Measurements from ENCODE around the gene TWF2. TPM values are rescaled to one million over a fixed set of nuclear protein-coding genes. Genes with fewer than 3 reads are reported as not detected.
A peak's percentile ranks its signal among the peaks of the same experiment; 100 is the strongest.

The TWF2 gene
- total RNA-seq, 1 experiment from 2014 or later: 102 TPM

- Histone ChIP-seq H3K9me3 (ENCODE audit: insufficient read depth, low read depth) (no peaks in the 10 kb centered on the region), H3K27me3 (ENCODE audit: insufficient read depth, low read depth) (no peaks in the 10 kb centered on the region), H4K20me1 (ENCODE audit: insufficient read depth) (no peaks in the 10 kb centered on the region), H3K36me3 (ENCODE audit: low read depth) (peaks cover 11% of the 10 kb centered on the region; the same call in 1 of the 2 replicates), H3F3A (ENCODE audit: insufficient read depth, low read depth) (peaks cover 43% of the 10 kb centered on the region), H3K4me2 (peak overlapping the region; percentile 69), H3K4me3 (peak overlapping the region; percentile 43; the same call in 1 of the 2 replicates), H3K79me2 (ENCODE audit: low read depth) (no peaks in the 10 kb centered on the region; the same call in 1 of the 2 replicates), H3K9me2 (ENCODE audit: insufficient read depth) (no peaks in the 10 kb centered on the region), H3K27ac (peak overlapping the region; percentile 97), H3K4me1 (replicated peaks; ENCODE audit: insufficient read depth) (peaks cover 66% of the 10 kb centered on the region), H2AFZ (0 out of 2 replicates have a peak overlapping the region, but pooled peaks have one; percentile 11)
- POLR2A ChIA-PET (ENCODE audit: unreplicated experiment): interaction anchor here (0.6 to 1.1 kb wide), 4 partner anchors 13 to 63 kb away, joined by 3 to 10 read pairs (median 6); partner anchors contain the start of gene POC1A
- no peak for TF ChIP-seq EZH2 (IDR thresholded peaks at IDR 0.05; ENCODE audit: low read depth)
- TF ChIP-seq CTCF (conservative IDR thresholded peaks at IDR 0.05): no peak
- CTCF ChIA-PET: interaction anchor here (0.6 to 1.2 kb wide), 2 partner anchors 20 to 22 kb away, joined by 3 to 7 read pairs; no protein-coding TSS in a partner anchor
- no TSS peak for BruUV-seq (replicated peaks)
- intact Hi-C loops (cut with micrococcal nuclease; ENCODE audit: unreplicated experiment): loop anchor here (1.0 to 5.0 kb wide), 7 partner anchors 20 to 235 kb away; partner anchors contain the start of genes GLYCTK, POC1A and TNNC1
- no peak for DNase-seq
These were observed 21.6 kb downstream of the TWF2 start for GRCh38 chr3:52217409-52217805.

- peak; percentile 94 to 98 for DNase-seq
- Histone ChIP-seq H3K4me3 (peak overlapping the region; percentile 17; the same call in 1 of the 2 replicates), H3K79me2 (ENCODE audit: low read depth) (no peaks in the 10 kb centered on the region; the same call in 1 of the 2 replicates), H3K36me3 (ENCODE audit: low read depth) (peaks cover 14% of the 10 kb centered on the region), H4K20me1 (ENCODE audit: insufficient read depth) (no peaks in the 10 kb centered on the region), H3F3A (ENCODE audit: insufficient read depth, low read depth) (peaks cover 43% of the 10 kb centered on the region), H3K27me3 (ENCODE audit: insufficient read depth, low read depth) (no peaks in the 10 kb centered on the region), H3K27ac (peak overlapping the region; percentile 97), H3K4me2 (peak overlapping the region; percentile 69), H3K9me2 (ENCODE audit: insufficient read depth) (no peaks in the 10 kb centered on the region), H3K9me3 (ENCODE audit: insufficient read depth, low read depth) (no peaks in the 10 kb centered on the region), H2AFZ (no peak overlapping the region), H3K4me1 (replicated peaks; ENCODE audit: insufficient read depth) (peaks cover 66% of the 10 kb centered on the region)
- CTCF ChIA-PET: interaction anchor here (0.5 to 1.2 kb wide), 4 partner anchors 21 to 1895 kb away, joined by 3 to 15 read pairs (median 6); no protein-coding TSS in a partner anchor
- POLR2A ChIA-PET (ENCODE audit: unreplicated experiment): interaction anchor here (0.6 to 1.1 kb wide), 7 partner anchors 12 to 319 kb away, joined by 3 to 10 read pairs (median 5); partner anchors contain the start of gene POC1A
- no peak for TF ChIP-seq CTCF (conservative IDR thresholded peaks at IDR 0.05)
- TF ChIP-seq EZH2 (IDR thresholded peaks at IDR 0.05; ENCODE audit: low read depth): no peak
- BruUV-seq (replicated peaks): no TSS peak
- intact Hi-C loops (cut with micrococcal nuclease; ENCODE audit: unreplicated experiment): loop anchor here (1.0 to 5.0 kb wide), 7 partner anchors 21 to 236 kb away; partner anchors contain the start of genes GLYCTK, POC1A and TNNC1
These were observed 22.2 kb downstream of the TWF2 start for GRCh38 chr3:52216585-52217408.

GRCh38 chr3:52215351-52215750 lies 23.6 kb downstream of the TWF2 start:
- H3K4me2 ChIP-seq: peak overlapping the region; percentile 60; the same call in 1 of the 2 replicates
- intact Hi-C loops (cut with micrococcal nuclease; ENCODE audit: unreplicated experiment): loop anchor here (5.0 kb wide), 3 partner anchors 72 to 237 kb away; partner anchors contain the start of genes GLYCTK and TNNC1
- H3K79me2 ChIP-seq (ENCODE audit: low read depth): no peaks in the 10 kb centered on the region; the same call in 1 of the 2 replicates
- no peaks in the 10 kb centered on the region for H4K20me1 ChIP-seq (ENCODE audit: insufficient read depth)
- no peak overlapping the region for H3K4me3 ChIP-seq
- no peaks in the 10 kb centered on the region for H3K9me2 ChIP-seq (ENCODE audit: insufficient read depth)
- no peaks in the 10 kb centered on the region for H3K27me3 ChIP-seq (ENCODE audit: insufficient read depth, low read depth)
- H3K36me3 ChIP-seq (ENCODE audit: low read depth): peaks cover 24% of the 10 kb centered on the region
- no peaks in the 10 kb centered on the region for H3K9me3 ChIP-seq (ENCODE audit: insufficient read depth, low read depth)
- no peak for DNase-seq
- peak overlapping the region; percentile 97 for H3K27ac ChIP-seq
- CTCF ChIA-PET: interaction anchor here (0.6 kb wide), 1 partner anchor 231 kb away, joined by 3 read pairs; no protein-coding TSS in a partner anchor
- H3K4me1 ChIP-seq (replicated peaks; ENCODE audit: insufficient read depth): peaks cover 70% of the 10 kb centered on the region
- POLR2A ChIA-PET (ENCODE audit: unreplicated experiment): no interaction called here
- TF ChIP-seq CTCF (conservative IDR thresholded peaks at IDR 0.05) (no peak), EZH2 (IDR thresholded peaks at IDR 0.05; ENCODE audit: low read depth) (no peak)
- BruUV-seq (replicated peaks): no TSS peak
- H3F3A ChIP-seq (ENCODE audit: insufficient read depth, low read depth): peaks cover 49% of the 10 kb centered on the region
- no peak overlapping the region for H2AFZ ChIP-seq
